A673 (cell line): Measurements from ENCODE around the gene CCDC85C. TPM values are rescaled to one million over a fixed set of nuclear protein-coding genes. Genes with fewer than 3 reads are reported as not detected.

Experiments
- BruUV-seq: library from RNA; stranded (reverse); fragments of 400-500 nt; replicated peaks from 2 replicates; lab custom pipeline; 2021; lab: Mats Ljungman, UMichigan
- CTCF ChIA-PET: fragments of 300-600 bp; sonication (Branson Sonifier 250); formaldehyde crosslinking; loops from one replicate; lab custom pipeline; 2022; ENCODE audit warnings: antibody characterized with exemption; lab: Charles Lee
- POLR2A ChIA-PET: fragments of 300-600 bp; sonication (Branson Sonifier 250); formaldehyde crosslinking; loops from one replicate; lab custom pipeline; 2022; ENCODE audit warnings: antibody characterized with exemption; ENCODE audit not compliant: low non-redundant PET; lab: Charles Lee
- DNase-seq: peaks from one replicate; pipeline ENCODE4 v3.0.0-alpha.2; 2015; ENCODE audit warnings: low spot score
- H3K27ac ChIP-seq: fragments of 200-600 bp; sonication (generic); 2 replicates; pipeline ENCODE4 v1.5.1; 2016; ENCODE audit warnings: mixed run types, low read depth, mild to moderate bottlenecking, mixed read lengths, antibody characterized with exemption, low read length; ENCODE audit not compliant: poor library complexity, severe bottlenecking
- H3K27me3 ChIP-seq: fragments of 200-600 bp; sonication (generic); replicated peaks from 2 replicates; pipeline ENCODE4 v1.6.1; 2017; ENCODE audit warnings: mixed run types, low read depth, mild to moderate bottlenecking, mixed read lengths, antibody characterized with exemption, low read length; ENCODE audit not compliant: insufficient read depth, poor library complexity
- H3K36me3 ChIP-seq: fragments of 200-600 bp; sonication (generic); 2 replicates; pipeline ENCODE4 v1.6.1; 2016; ENCODE audit warnings: mixed run types, mild to moderate bottlenecking, mixed read lengths, antibody characterized with exemption, low read length; ENCODE audit not compliant: insufficient read depth, poor library complexity, severe bottlenecking
- H3K4me1 ChIP-seq: fragments of 200-600 bp; sonication (generic); 2 replicates; pipeline ENCODE4 v1.6.1; 2017; ENCODE audit warnings: mixed run types, mild to moderate bottlenecking, mixed read lengths, antibody characterized with exemption, low read length; ENCODE audit not compliant: insufficient read depth, poor library complexity, severe bottlenecking
- H3K4me3 ChIP-seq: fragments of 200-600 bp; sonication (generic); 2 replicates; pipeline ENCODE4 v1.5.1; 2016; ENCODE audit warnings: low read depth, mixed run types, mild to moderate bottlenecking, mixed read lengths, low read length; ENCODE audit not compliant: poor library complexity, severe bottlenecking
- H3K9me3 ChIP-seq: fragments of 200-600 bp; sonication (generic); 2 replicates; pipeline ENCODE4 v1.6.1; 2016; ENCODE audit warnings: mixed run types, low read depth, mild to moderate bottlenecking, mixed read lengths, antibody characterized with exemption, low read length; ENCODE audit not compliant: poor library complexity, severe bottlenecking
- EZH2 ChIP-seq: fragments of 200-600 bp; sonication (generic); IDR thresholded peaks from 2 replicates; pipeline ENCODE4 v1.6.1; 2017; ENCODE audit warnings: borderline replicate concordance, low read depth, mild to moderate bottlenecking, mixed read lengths, antibody characterized with exemption, low read length; ENCODE audit not compliant: poor library complexity, severe bottlenecking
- intact Hi-C: fragments of 100-400 bp; cut with micrococcal nuclease; formaldehyde crosslinking; loops from one replicate; pipeline ENCODE4 v1.10.0; 2022; ENCODE audit not compliant: unreplicated experiment
- total RNA-seq: library from RNA; stranded (reverse); gene quantifications from 2 replicates; pipeline ENCODE4 v1.2.3, GENCODE V29; 2021
- TF ChIP-seq, protein P1 (sequence below): fragments of 300-800, 200-600 bp; sonication (generic); conservative IDR thresholded peaks from 2 replicates; pipeline ENCODE4 v1.5.1; 2017; ENCODE audit warnings: low read depth, mild to moderate bottlenecking, antibody characterized with exemption, low read length, moderate library complexity, mixed read lengths

CCDC85C gene
- total RNA-seq, 1 experiment from 2014 or later, result 24.6 TPM

DNA sequence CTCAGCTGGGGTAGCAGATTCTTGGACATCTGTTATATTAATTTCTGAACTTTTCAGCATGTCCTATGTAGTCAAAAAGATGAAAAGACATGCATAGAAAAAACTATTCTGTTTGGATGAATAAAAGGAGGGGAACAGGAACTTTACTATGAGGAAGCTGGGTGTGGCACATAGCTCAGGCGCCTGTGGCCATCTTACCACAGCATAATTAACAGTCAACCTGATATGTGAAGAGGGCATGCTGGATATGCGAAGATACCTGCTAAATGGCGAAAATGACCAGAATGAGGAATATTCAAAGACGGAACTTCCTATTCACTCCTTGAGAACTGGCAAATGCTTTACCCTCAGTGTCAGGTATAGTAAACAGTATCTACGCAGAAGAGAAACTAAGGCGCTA is 141.8 kb downstream of the CCDC85C start:
- no TSS peak for BruUV-seq
- no peaks in the 10 kb centered on the region for H3K9me3 ChIP-seq
- peaks cover 27% of the 10 kb centered on the region for H3K36me3 ChIP-seq
- intact Hi-C loops, result no loop called here
- no peak overlapping the region for H3K4me3 ChIP-seq
- H3K27me3 ChIP-seq, result no peaks in the 10 kb centered on the region
- DNase-seq, result no peak
- H3K27ac ChIP-seq, result no peak overlapping the region
- no peak for TF ChIP-seq EZH2
- TF ChIP-seq, protein P1, sequence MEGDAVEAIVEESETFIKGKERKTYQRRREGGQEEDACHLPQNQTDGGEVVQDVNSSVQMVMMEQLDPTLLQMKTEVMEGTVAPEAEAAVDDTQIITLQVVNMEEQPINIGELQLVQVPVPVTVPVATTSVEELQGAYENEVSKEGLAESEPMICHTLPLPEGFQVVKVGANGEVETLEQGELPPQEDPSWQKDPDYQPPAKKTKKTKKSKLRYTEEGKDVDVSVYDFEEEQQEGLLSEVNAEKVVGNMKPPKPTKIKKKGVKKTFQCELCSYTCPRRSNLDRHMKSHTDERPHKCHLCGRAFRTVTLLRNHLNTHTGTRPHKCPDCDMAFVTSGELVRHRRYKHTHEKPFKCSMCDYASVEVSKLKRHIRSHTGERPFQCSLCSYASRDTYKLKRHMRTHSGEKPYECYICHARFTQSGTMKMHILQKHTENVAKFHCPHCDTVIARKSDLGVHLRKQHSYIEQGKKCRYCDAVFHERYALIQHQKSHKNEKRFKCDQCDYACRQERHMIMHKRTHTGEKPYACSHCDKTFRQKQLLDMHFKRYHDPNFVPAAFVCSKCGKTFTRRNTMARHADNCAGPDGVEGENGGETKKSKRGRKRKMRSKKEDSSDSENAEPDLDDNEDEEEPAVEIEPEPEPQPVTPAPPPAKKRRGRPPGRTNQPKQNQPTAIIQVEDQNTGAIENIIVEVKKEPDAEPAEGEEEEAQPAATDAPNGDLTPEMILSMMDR, result no peak
- peaks cover 3% of the 10 kb centered on the region for H3K4me1 ChIP-seq
- POLR2A ChIA-PET, result no interaction called here
- CTCF ChIA-PET, result no interaction called here

DNA sequence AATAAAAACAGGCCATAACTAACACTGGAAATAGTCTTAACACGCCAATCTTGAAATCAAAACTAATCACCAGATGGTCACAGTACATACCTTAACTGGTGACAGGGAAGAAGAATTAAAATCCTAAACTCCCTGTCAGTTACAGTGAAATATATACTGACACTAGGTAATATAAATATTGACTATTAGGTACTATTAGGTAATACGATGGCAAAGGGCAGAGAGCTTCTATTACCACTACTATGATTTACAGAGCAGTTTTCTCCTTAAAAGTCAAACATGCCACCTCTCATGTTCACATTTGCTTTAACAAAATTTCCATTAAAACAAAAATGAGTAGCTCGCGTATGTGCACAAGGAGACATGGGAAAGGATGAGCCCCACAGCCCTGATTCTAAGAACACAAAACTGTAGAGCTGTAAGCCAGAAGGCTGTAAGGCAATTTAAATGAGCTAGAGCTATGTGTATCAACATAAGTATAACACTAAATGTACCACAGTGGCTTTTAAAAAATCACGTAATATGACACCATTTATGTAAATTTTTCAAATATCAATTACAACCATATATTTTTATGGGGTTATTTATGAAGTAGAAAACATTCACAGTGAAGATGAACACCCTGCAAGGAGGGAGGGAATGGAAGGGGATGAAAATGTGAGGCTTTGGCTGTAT is 142.5 kb downstream of the CCDC85C start:
- Histone ChIP-seq H3K36me3 (peaks cover 33% of the 10 kb centered on the region), H3K27ac (no peak overlapping the region), H3K4me1 (no peaks in the 10 kb centered on the region), H3K27me3 (no peaks in the 10 kb centered on the region), H3K9me3 (no peaks in the 10 kb centered on the region), H3K4me3 (no peak overlapping the region)
- no peak for DNase-seq
- CTCF ChIA-PET, result no interaction called here
- TF ChIP-seq, protein P1, result no peak
- TF ChIP-seq EZH2, result no peak
- POLR2A ChIA-PET, result interaction anchor here (0.5 kb wide), 1 partner anchor 51 kb away, joined by 6 read pairs; no protein-coding TSS in a partner anchor
- BruUV-seq, result no TSS peak
- intact Hi-C loops, result no loop called here

DNA sequence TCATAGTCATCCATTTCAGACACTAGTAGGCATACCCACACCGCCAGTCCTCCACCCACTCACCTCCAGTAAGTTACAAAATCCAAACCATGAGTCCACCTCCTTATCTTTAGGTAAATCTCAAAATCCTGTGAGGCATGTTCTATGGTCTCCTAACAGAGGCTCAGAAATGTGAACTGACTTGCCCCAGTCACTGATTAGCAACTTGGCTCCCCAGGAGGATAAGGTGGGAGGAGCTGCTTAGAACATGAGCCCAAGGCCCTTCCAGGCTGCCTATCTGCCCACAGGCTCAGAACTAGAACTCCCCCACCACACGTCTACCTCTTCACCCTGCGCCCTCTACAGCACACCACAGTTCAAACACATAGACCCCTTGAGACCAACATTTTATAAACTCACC is 143.2 kb downstream of the CCDC85C start:
- ChIA-PET CTCF (no interaction called here), POLR2A (interaction anchor here (0.5 kb wide), 1 partner anchor 52 kb away, joined by 6 read pairs; no protein-coding TSS in a partner anchor)

More for the DNA sequence above, 143.2 kb downstream of the CCDC85C start:
- Histone ChIP-seq H3K4me3 (no peak overlapping the region), H3K27ac (no peak overlapping the region), H3K36me3 (peaks cover 40% of the 10 kb centered on the region), H3K4me1 (no peaks in the 10 kb centered on the region), H3K9me3 (no peaks in the 10 kb centered on the region), H3K27me3 (no peaks in the 10 kb centered on the region)
- TF ChIP-seq, protein P1, result no peak
- TF ChIP-seq EZH2, result no peak
- DNase-seq, result no peak
- intact Hi-C loops, result no loop called here
- BruUV-seq, result no TSS peak
